ENCODE measurements around the gene DBP. TPM values are rescaled to one million over a fixed set of nuclear protein-coding genes. Genes with fewer than 3 reads are reported as not detected.

DBP gene
- total and polyA plus RNA-seq, 2 donors (not counting 1 experiment from before 2014, with no cell fraction given): 4.8 to 23.6 TPM

DNA sequence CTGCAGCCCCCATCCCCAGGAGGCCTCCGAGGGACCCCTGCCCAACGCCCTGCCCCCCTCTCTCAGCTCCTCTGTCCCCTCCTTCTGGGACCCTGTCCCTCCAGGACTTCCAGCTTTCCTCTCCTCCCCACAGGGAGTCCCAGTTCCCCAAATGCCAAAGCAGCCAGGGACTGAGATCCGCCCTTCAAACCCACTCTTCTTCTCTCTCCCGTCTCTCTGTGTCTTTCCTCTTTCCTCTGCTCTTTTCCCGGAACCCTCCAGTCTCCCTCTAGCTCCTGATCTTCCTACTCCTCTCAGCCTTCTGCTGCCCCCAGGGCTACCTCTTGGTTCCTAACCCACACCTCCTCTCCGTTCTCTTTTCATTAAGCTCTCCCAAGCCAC is 8.4 kb upstream of the DBP start:
- no peak overlapping the region for H3K27ac ChIP-seq (ENCODE audit: insufficient read depth, low read length)
- no peak overlapping the region for H3K9ac ChIP-seq (ENCODE audit: insufficient read depth, low read length)
- H4K20me1 ChIP-seq (ENCODE audit: control insufficient read depth, extremely low read depth, insufficient read depth, low read length): no peaks in the 10 kb centered on the region
- H2AFZ ChIP-seq (ENCODE audit: low read length): peak overlapping the region; percentile 75
- no peaks in the 10 kb centered on the region for H3K36me3 ChIP-seq (ENCODE audit: control insufficient read depth, insufficient read depth, low read length)
- TF ChIP-seq EZH2 (IDR thresholded peaks at IDR 0.05; ENCODE audit: low read length, missing control alignments): no peak
- TF ChIP-seq CTCF (conservative IDR thresholded peaks at IDR 0.05 in 1 of 2, IDR thresholded peaks at IDR 0.05 in 1 of 2; ENCODE audit: low read depth in 1 of 2, low read length in 2 of 2): no peak
- peak overlapping the region; percentile 72 for H3K4me2 ChIP-seq (ENCODE audit: extremely low read depth, insufficient read depth, low read length)
- DNase-seq (ENCODE audit: low read depth in 2 of 2): no peak
- H3K9me3 ChIP-seq (ENCODE audit: control insufficient read depth, insufficient read depth, low read depth, low read length): no peaks in the 10 kb centered on the region
- no peaks in the 10 kb centered on the region for H3K27me3 ChIP-seq (ENCODE audit: control insufficient read depth, insufficient read depth, low read length)
- peak overlapping the region; percentile 27 to 63 (median 46) for H3K4me3 ChIP-seq (replicated peaks in 1 of 4; ENCODE audit: control extremely low read depth in 1 of 4, insufficient read depth in 1 of 4, low read depth in 3 of 4, low read length in 4 of 4)
- H3K79me2 ChIP-seq (ENCODE audit: control insufficient read depth, insufficient read depth, low read length): no peaks in the 10 kb centered on the region
- H3K4me1 ChIP-seq (ENCODE audit: control insufficient read depth, extremely low read depth, insufficient read depth, low read length): peaks cover 2% of the 10 kb centered on the region

DNA sequence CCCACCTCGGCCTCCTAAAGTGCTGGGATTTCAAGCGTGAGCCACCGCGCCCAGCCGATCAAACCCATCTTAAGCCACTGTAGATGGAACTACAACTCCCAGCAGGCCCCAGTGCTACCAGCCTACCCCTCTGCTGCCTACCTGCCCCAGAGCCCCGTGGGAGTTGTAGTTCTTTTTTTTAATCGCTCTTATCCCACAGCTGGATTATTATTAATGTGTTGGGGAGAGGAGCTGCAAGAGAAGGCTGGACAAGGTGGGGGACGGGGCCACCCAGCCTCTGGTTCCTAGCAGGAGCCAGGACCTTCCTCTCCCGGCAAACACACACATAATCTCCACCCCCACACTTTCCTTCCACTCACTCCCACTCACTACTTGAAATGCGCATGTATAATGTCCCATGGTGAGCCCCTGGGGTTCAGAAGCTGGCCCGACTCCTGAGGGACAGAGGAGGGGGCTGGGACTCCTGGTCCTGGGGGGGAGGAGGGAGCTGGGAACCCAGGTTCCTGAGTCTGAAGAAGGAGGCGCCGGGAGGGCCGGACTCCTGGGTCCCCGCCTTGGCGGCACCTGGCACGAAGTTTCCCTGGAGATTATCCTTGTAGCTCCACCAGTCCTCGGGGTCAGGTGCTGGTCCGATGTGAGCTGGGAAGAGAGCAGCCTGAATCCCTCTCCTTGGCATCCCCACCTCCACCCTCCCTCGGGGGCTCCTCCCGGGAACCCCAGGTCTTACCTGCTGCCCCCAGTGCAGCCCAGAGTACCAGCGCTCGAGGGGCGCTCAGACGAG is 7.8 kb upstream of the DBP start:
- Histone ChIP-seq H3K4me1 (ENCODE audit: control insufficient read depth, extremely low read depth, insufficient read depth, low read length) (peaks cover 3% of the 10 kb centered on the region), H4K20me1 (ENCODE audit: control insufficient read depth, extremely low read depth, insufficient read depth, low read length) (no peaks in the 10 kb centered on the region), H3K27me3 (ENCODE audit: control insufficient read depth, insufficient read depth, low read length) (no peaks in the 10 kb centered on the region), H3K9me3 (ENCODE audit: control insufficient read depth, insufficient read depth, low read depth, low read length) (no peaks in the 10 kb centered on the region), H3K4me2 (ENCODE audit: extremely low read depth, insufficient read depth, low read length) (peak overlapping the region; percentile 41), H3K4me3 (replicated peaks in 1 of 4; ENCODE audit: control extremely low read depth in 1 of 4, insufficient read depth in 1 of 4, low read depth in 3 of 4, low read length in 4 of 4) (peak overlapping the region in 2 of 4 experiments; percentile 20 to 63), H2AFZ (ENCODE audit: low read length) (no peak overlapping the region), H3K27ac (ENCODE audit: insufficient read depth, low read length) (no peak overlapping the region), H3K36me3 (ENCODE audit: control insufficient read depth, insufficient read depth, low read length) (no peaks in the 10 kb centered on the region), H3K79me2 (ENCODE audit: control insufficient read depth, insufficient read depth, low read length) (no peaks in the 10 kb centered on the region), H3K9ac (ENCODE audit: insufficient read depth, low read length) (no peak overlapping the region)
- TF ChIP-seq CTCF (conservative IDR thresholded peaks at IDR 0.05 in 1 of 2, IDR thresholded peaks at IDR 0.05 in 1 of 2; ENCODE audit: low read depth in 1 of 2, low read length in 2 of 2) (no peak), EZH2 (IDR thresholded peaks at IDR 0.05; ENCODE audit: low read length, missing control alignments) (peak; percentile 44)
- DNase-seq (ENCODE audit: low read depth in 2 of 2): peak; percentile 66 to 73

DNA sequence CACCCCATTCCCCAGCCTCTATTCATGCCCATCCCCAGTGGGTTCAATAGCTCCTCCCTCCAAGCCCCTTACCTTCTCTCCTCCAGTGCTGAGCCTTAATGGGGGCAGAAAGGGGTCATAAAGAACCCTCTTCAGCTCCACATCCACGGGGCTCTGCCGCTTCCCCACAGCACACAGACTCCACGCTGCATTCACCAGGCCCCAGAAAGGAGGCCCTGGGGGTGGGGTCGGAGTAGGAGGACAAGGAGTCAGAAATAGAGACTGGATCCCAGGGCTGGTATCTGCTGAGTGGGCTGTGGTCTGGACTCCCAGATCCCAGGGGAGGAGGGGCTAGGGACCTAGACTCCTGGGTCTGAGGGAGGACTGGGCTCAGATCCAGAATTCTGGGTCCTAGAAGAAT is 7.2 kb upstream of the DBP start:
- Histone ChIP-seq H3K79me2 (ENCODE audit: control insufficient read depth, insufficient read depth, low read length) (no peaks in the 10 kb centered on the region), H3K9ac (ENCODE audit: insufficient read depth, low read length) (no peak overlapping the region)

More for the DNA sequence above, 7.2 kb upstream of the DBP start:
- H3K36me3 ChIP-seq (ENCODE audit: control insufficient read depth, insufficient read depth, low read length): no peaks in the 10 kb centered on the region
- H3K27me3 ChIP-seq (ENCODE audit: control insufficient read depth, insufficient read depth, low read length): no peaks in the 10 kb centered on the region
- H2AFZ ChIP-seq (ENCODE audit: low read length): no peak overlapping the region
- no peak overlapping the region for H3K4me2 ChIP-seq (ENCODE audit: extremely low read depth, insufficient read depth, low read length)
- H3K9me3 ChIP-seq (ENCODE audit: control insufficient read depth, insufficient read depth, low read depth, low read length): no peaks in the 10 kb centered on the region
- H4K20me1 ChIP-seq (ENCODE audit: control insufficient read depth, extremely low read depth, insufficient read depth, low read length): no peaks in the 10 kb centered on the region
- no peak for DNase-seq (ENCODE audit: low read depth in 2 of 2)
- H3K27ac ChIP-seq (ENCODE audit: insufficient read depth, low read length): no peak overlapping the region
- H3K4me1 ChIP-seq (ENCODE audit: control insufficient read depth, extremely low read depth, insufficient read depth, low read length): peaks cover 5% of the 10 kb centered on the region
- no peak for TF ChIP-seq EZH2 (IDR thresholded peaks at IDR 0.05; ENCODE audit: low read length, missing control alignments)
- no peak for TF ChIP-seq CTCF (conservative IDR thresholded peaks at IDR 0.05 in 1 of 2, IDR thresholded peaks at IDR 0.05 in 1 of 2; ENCODE audit: low read depth in 1 of 2, low read length in 2 of 2)
- H3K4me3 ChIP-seq (replicated peaks in 1 of 4; ENCODE audit: control extremely low read depth in 1 of 4, insufficient read depth in 1 of 4, low read depth in 3 of 4, low read length in 4 of 4): no peak overlapping the region
